Measurements from ENCODE around the gene RHEB.

Gene RHEB

DNA sequence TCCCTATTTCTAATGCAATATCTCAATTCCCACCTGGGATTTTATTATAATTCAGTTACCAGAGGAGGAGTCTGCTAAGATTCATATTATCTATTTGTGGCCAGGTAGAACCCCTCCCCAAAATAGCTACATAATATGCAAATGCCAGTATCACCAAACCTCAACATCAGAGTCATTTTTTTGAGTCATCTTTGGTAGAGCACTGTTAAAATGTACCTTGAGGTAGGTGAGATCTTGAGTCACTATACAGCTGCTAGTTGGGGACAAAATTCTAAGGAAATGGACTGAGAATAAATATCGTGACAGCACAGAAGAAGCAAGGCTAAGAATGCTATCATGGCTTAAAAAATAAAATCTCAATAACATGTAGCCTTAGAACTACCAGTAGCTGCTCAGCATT lies 75.1 kb downstream of the RHEB start:
- no peaks in the 10 kb centered on the region for H3K79me2 ChIP-seq (ENCODE audit: low read length)
- H3K4me1 ChIP-seq (ENCODE audit: low read length), result no peaks in the 10 kb centered on the region
- peaks cover 36% of the 10 kb centered on the region for H3K27me3 ChIP-seq (ENCODE audit: low read depth, low read length)
- no peak overlapping the region for H3K4me2 ChIP-seq (ENCODE audit: low read length)
- H3K4me3 ChIP-seq (ENCODE audit: low read length), result no peak overlapping the region
- TF ChIP-seq, protein P1, sequence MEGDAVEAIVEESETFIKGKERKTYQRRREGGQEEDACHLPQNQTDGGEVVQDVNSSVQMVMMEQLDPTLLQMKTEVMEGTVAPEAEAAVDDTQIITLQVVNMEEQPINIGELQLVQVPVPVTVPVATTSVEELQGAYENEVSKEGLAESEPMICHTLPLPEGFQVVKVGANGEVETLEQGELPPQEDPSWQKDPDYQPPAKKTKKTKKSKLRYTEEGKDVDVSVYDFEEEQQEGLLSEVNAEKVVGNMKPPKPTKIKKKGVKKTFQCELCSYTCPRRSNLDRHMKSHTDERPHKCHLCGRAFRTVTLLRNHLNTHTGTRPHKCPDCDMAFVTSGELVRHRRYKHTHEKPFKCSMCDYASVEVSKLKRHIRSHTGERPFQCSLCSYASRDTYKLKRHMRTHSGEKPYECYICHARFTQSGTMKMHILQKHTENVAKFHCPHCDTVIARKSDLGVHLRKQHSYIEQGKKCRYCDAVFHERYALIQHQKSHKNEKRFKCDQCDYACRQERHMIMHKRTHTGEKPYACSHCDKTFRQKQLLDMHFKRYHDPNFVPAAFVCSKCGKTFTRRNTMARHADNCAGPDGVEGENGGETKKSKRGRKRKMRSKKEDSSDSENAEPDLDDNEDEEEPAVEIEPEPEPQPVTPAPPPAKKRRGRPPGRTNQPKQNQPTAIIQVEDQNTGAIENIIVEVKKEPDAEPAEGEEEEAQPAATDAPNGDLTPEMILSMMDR (IDR thresholded peaks at IDR 0.05; ENCODE audit: low read depth, low read length), result no peak
- TF ChIP-seq EZH2phosphoT487 (IDR thresholded peaks at IDR 0.05; ENCODE audit: low read depth), result no peak
- H4K20me1 ChIP-seq (ENCODE audit: insufficient read depth, low read length), result no peaks in the 10 kb centered on the region
- H3K27ac ChIP-seq (ENCODE audit: low read length), result no peak overlapping the region
- no peaks in the 10 kb centered on the region for H3K9me3 ChIP-seq (ENCODE audit: insufficient read depth, low read length)
- H3K9ac ChIP-seq (ENCODE audit: low read length), result no peak overlapping the region
- no peak overlapping the region for H2AFZ ChIP-seq (ENCODE audit: low read depth, low read length)
- H3K36me3 ChIP-seq (replicated peaks; ENCODE audit: low read depth, low read length), result no peaks in the 10 kb centered on the region

DNA sequence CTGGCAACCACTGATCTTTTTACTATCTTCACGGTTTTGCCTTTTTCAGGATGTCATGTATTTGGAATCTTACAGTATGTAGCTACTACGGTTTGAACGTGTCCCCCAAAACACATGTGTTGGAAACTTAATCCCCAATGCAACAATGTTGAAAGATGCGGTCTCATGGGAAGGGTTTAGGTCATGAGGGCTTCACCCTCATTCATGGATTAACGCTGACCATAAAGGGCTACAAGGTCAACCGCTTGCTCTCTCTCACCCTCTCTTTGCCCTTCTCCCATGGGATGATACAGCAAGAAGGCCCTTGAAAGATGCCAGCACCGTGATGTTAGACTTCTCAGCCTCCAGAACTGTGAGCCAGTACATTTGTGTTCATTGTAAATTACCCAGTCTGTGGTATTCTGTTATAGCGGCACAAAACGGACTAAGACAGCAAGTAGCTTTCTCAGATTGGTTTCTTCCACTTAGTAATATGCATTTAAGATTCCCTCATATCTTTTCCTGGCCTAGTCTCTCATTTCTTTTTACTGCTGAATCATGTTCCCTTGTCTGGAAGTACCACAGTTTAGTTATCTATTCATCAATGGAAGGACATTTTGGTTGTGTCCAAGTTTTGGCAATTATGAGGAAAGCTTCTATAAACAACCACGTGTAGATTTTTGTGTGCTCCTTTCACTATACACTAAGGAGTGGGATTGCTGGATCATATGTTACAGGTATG lies 76.8 kb downstream of the RHEB start:
- Histone ChIP-seq H3K4me2 (ENCODE audit: low read length) (no peak overlapping the region), H3K9ac (ENCODE audit: low read length) (no peak overlapping the region), H3K79me2 (ENCODE audit: low read length) (no peaks in the 10 kb centered on the region), H3K9me3 (ENCODE audit: insufficient read depth, low read length) (no peaks in the 10 kb centered on the region), H3K4me3 (ENCODE audit: low read length) (no peak overlapping the region), H3K27ac (ENCODE audit: low read length) (no peak overlapping the region), H3K36me3 (replicated peaks; ENCODE audit: low read depth, low read length) (no peaks in the 10 kb centered on the region), H4K20me1 (ENCODE audit: insufficient read depth, low read length) (no peaks in the 10 kb centered on the region), H2AFZ (ENCODE audit: low read depth, low read length) (no peak overlapping the region), H3K27me3 (ENCODE audit: low read depth, low read length) (peaks cover 37% of the 10 kb centered on the region), H3K4me1 (ENCODE audit: low read length) (no peaks in the 10 kb centered on the region)
- no peak for TF ChIP-seq EZH2phosphoT487 (IDR thresholded peaks at IDR 0.05; ENCODE audit: low read depth)

DNA sequence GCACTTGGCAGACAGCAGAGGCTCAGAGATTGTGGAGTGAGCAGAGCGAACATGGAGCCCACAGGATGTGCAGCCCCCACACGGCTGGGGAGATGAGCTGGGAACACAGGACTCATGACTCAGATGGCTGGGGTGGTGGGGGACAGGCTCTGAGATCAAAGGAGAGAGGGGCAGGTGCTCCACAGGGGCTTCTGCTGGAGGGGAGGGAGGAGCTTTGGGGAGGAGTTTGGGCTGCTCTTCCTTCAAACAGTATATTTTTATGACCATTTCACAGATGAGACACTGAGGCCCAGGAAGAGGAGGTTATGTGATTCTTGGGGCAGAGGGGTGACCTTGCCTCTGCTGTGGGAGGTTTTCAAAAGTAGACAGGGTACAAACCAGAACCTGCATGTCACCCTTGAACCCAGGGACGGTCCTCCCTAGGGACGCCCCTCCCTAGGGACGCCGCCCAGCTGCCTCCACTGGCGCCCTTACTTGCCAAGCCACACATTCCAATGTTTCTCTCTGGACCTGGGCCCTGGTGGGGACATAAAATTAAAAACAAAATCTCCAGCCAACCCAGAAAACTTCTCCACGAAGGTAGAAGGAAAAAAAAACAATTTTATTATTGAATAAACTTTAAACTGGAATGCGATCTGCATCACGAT lies 78.8 kb downstream of the RHEB start:
- no peak overlapping the region for H3K27ac ChIP-seq (ENCODE audit: low read length)
- H3K4me3 ChIP-seq (ENCODE audit: low read length), result no peak overlapping the region
- H3K36me3 ChIP-seq (replicated peaks; ENCODE audit: low read depth, low read length), result no peaks in the 10 kb centered on the region
- H2AFZ ChIP-seq (ENCODE audit: low read depth, low read length), result no peak overlapping the region
- H3K27me3 ChIP-seq (ENCODE audit: low read depth, low read length), result peaks cover 37% of the 10 kb centered on the region
- no peaks in the 10 kb centered on the region for H3K79me2 ChIP-seq (ENCODE audit: low read length)
- H3K4me2 ChIP-seq (ENCODE audit: low read length), result no peak overlapping the region
- no peak overlapping the region for H3K9ac ChIP-seq (ENCODE audit: low read length)
- H3K9me3 ChIP-seq (ENCODE audit: insufficient read depth, low read length), result no peaks in the 10 kb centered on the region
- no peak for TF ChIP-seq EZH2phosphoT487 (IDR thresholded peaks at IDR 0.05; ENCODE audit: low read depth)
- TF ChIP-seq, protein P1 (IDR thresholded peaks at IDR 0.05; ENCODE audit: low read depth, low read length), result no peak
- no peaks in the 10 kb centered on the region for H3K4me1 ChIP-seq (ENCODE audit: low read length)
- no peaks in the 10 kb centered on the region for H4K20me1 ChIP-seq (ENCODE audit: insufficient read depth, low read length)

DNA sequence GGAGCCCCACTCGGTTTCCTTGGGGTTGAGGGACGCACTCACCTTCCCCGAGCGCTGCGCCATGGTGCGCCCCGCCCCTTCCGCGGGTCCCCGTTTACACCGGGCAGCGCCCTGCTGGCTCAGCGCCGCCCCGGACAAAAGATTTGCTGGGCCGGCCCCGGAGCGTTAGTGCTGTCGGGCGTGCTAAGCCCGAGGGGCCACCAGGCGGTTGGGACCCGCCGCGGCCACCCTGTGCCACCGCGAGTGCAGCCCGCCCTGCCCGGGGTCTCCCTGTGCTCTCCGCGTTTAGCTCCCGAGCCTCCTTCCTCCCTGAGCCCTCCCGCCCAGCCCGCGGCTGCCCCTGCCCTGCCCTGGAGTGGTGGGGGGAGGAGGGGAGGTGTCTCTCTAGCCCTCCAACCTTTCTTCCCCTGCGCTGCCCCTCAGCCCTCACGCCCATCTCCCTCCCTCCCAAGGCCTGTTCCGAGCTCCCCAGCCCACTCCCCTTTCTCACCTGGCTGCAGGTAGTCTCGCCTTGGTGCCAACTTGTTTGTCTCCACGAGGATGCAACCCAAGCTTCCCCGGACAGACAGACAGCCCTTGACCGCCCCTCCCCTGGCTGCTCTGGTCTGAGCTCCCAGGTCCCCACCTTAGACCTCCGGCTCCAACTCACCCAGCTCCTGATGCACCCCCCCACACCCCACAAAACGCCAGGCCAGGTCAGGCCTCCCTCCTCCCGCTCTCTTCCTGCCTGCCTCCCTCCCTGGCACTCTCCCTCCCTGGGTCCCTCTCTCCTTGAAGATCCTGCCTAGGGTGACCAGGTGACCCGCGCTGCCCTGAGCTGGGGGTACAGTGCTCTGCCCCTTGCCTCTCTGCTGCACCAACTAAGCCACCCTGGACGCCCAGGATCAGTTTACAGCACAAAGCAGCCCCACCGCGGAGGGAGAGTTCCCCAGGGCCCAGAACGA lies 79.6 kb downstream of the RHEB start, which contains the start of gene CRYGN:
Gene CRYGN, minus strand, starts transcription at position 287 of the 944 bp plus-strand sequence. Its CDS starts 224 bp downstream, at position 63.
- H3K9me3 ChIP-seq (ENCODE audit: insufficient read depth, low read length), result no peaks in the 10 kb centered on the region
- H3K4me3 ChIP-seq (ENCODE audit: low read length), result no peak within 1 kb of the TSS
- H2AFZ ChIP-seq (ENCODE audit: low read depth, low read length), result no peak within 1 kb of the TSS
- H3K79me2 ChIP-seq (ENCODE audit: low read length), result no peaks in the 10 kb centered on the region
- no peak within 1 kb of the TSS for H3K27ac ChIP-seq (ENCODE audit: low read length)
- TF ChIP-seq EZH2phosphoT487 (IDR thresholded peaks at IDR 0.05; ENCODE audit: low read depth), result no peak
- TF ChIP-seq, protein P1 (IDR thresholded peaks at IDR 0.05; ENCODE audit: low read depth, low read length), result no peak
- peaks cover 31% of the 10 kb centered on the region for H3K27me3 ChIP-seq (ENCODE audit: low read depth, low read length)
- no peak within 1 kb of the TSS for H3K9ac ChIP-seq (ENCODE audit: low read length)
- H3K4me1 ChIP-seq (ENCODE audit: low read length), result no peaks in the 10 kb centered on the region
- H4K20me1 ChIP-seq (ENCODE audit: insufficient read depth, low read length), result no peaks in the 10 kb centered on the region
- no peak within 1 kb of the TSS for H3K4me2 ChIP-seq (ENCODE audit: low read length)
- H3K36me3 ChIP-seq (replicated peaks; ENCODE audit: low read depth, low read length), result no peaks in the 10 kb centered on the region
